PC-3 (cell line): ENCODE measurements around the gene MRFAP1L1.

ENCODE experiments used
- CTCF ChIP-seq: fragments of 300-600 bp; sonication (generic); conservative IDR thresholded peaks from 2 replicates; pipeline ENCODE4 v1.5.1; 2017; ENCODE audit warnings: antibody characterized with exemption, low read depth, mild to moderate bottlenecking, low read length
- EZH2 ChIP-seq: fragments of 300-600 bp; sonication (generic); IDR thresholded peaks from one replicate; pipeline ENCODE4 v1.6.1; 2017; ENCODE audit warnings: antibody characterized with exemption, mild to moderate bottlenecking, low read length; ENCODE audit not compliant: unreplicated experiment
- EZH2phosphoT487 ChIP-seq: fragments of 300-600 bp; sonication (generic); IDR thresholded peaks from 2 replicates; pipeline ENCODE4 v1.6.1; 2018; ENCODE audit warnings: mild to moderate bottlenecking, antibody characterized with exemption, low read length, borderline replicate concordance

GRCh38 chr4:6723851-6724250 is 14.2 kb upstream of the MRFAP1L1 start:
- no peak for TF ChIP-seq CTCF
- TF ChIP-seq EZH2: no peak
- TF ChIP-seq EZH2phosphoT487: no peak
